KMS-11 (cell line): Measurements from ENCODE around the gene CTCF.

ENCODE experiments used
- H2AFZ ChIP-seq: fragments of 200-600 bp; sonication (generic); 2 replicates; pipeline ENCODE4 v1.6.1; 2016; ENCODE audit warnings: antibody characterized with exemption, mixed run types, low read depth
- H3K27ac ChIP-seq: fragments of 200-600 bp; sonication (generic); 2 replicates; pipeline ENCODE4 v1.6.1; 2016; ENCODE audit warnings: mild to moderate bottlenecking, mixed run types
- H3K27me3 ChIP-seq: fragments of 200-600 bp; sonication (generic); 2 replicates; pipeline ENCODE4 v1.6.1; 2017; ENCODE audit warnings: mild to moderate bottlenecking, low read depth, mixed run types, moderate library complexity; ENCODE audit not compliant: insufficient read depth
- H3K36me3 ChIP-seq: fragments of 200-600 bp; sonication (generic); 2 replicates; pipeline ENCODE4 v1.6.1; 2017; ENCODE audit warnings: mild to moderate bottlenecking, mixed run types; ENCODE audit not compliant: insufficient read depth
- H3K4me1 ChIP-seq: fragments of 200-600 bp; sonication (generic); 2 replicates; pipeline ENCODE4 v1.6.1; 2016; ENCODE audit warnings: mild to moderate bottlenecking, low read depth, mixed run types; ENCODE audit not compliant: poor library complexity, severe bottlenecking
- H3K4me2 ChIP-seq: fragments of 200-600 bp; sonication (generic); 2 replicates; pipeline ENCODE4 v1.7.0; 2016; ENCODE audit warnings: mild to moderate bottlenecking, mixed run types
- H3K4me3 ChIP-seq: fragments of 200-600 bp; sonication (generic); IDR thresholded peaks from 2 replicates; pipeline ENCODE4 v1.6.1; 2017; ENCODE audit warnings: low read depth, low read length, mixed read lengths; ENCODE audit not compliant: insufficient read depth
- H3K79me2 ChIP-seq: fragments of 200-600 bp; sonication (generic); 2 replicates; pipeline ENCODE4 v1.6.1; 2016; ENCODE audit warnings: low read depth, mixed run types; ENCODE audit not compliant: insufficient read depth
- H3K9ac ChIP-seq: fragments of 200-600 bp; sonication (generic); 2 replicates; pipeline ENCODE4 v1.6.1; 2016; ENCODE audit warnings: mild to moderate bottlenecking, mixed run types
- H4K20me1 ChIP-seq: fragments of 200-600 bp; sonication (generic); 2 replicates; pipeline ENCODE4 v1.6.1; 2016; ENCODE audit warnings: mild to moderate bottlenecking, mixed run types; ENCODE audit not compliant: insufficient read depth
- CTCF ChIP-seq: fragments of 200-600 bp; sonication (generic); conservative IDR thresholded peaks from 2 replicates; pipeline ENCODE4 v1.6.1; 2017; ENCODE audit warnings: low read depth, mild to moderate bottlenecking, antibody characterized with exemption, low read length, moderate library complexity, mixed read lengths

CTCF gene

GRCh38 chr16:67558859-67559258 is 3.5 kb upstream of the CTCF start:
- Histone ChIP-seq H3K27me3 (no peaks in the 10 kb centered on the region), H3K4me3 (no peak overlapping the region), H3K36me3 (no peaks in the 10 kb centered on the region), H3K9ac (no peak overlapping the region), H4K20me1 (no peaks in the 10 kb centered on the region), H3K27ac (no peak overlapping the region), H3K4me2 (no peak overlapping the region), H3K79me2 (peaks cover 6% of the 10 kb centered on the region), H2AFZ (no peak overlapping the region), H3K4me1 (peaks cover 12% of the 10 kb centered on the region)
- no peak for TF ChIP-seq CTCF

GRCh38 chr16:67560827-67561342 is 1.4 kb upstream of the CTCF start:
- H3K4me2 ChIP-seq = peak overlapping the region; percentile 88
- H3K4me1 ChIP-seq = peaks cover 26% of the 10 kb centered on the region
- H3K4me3 ChIP-seq = no peak overlapping the region
- peak overlapping the region; percentile 99; the same call in 1 of the 2 replicates for H3K27ac ChIP-seq
- no peaks in the 10 kb centered on the region for H3K27me3 ChIP-seq
- H3K79me2 ChIP-seq = peaks cover 26% of the 10 kb centered on the region
- no peaks in the 10 kb centered on the region for H3K36me3 ChIP-seq
- H3K9ac ChIP-seq = peak overlapping the region; percentile 98; the same call in 1 of the 2 replicates
- TF ChIP-seq CTCF = no peak
- peak overlapping the region; percentile 56; the same call in 1 of the 2 replicates for H2AFZ ChIP-seq
- H4K20me1 ChIP-seq = no peaks in the 10 kb centered on the region

GRCh38 chr16:67561501-67561823 is 864 bp upstream of the CTCF start:
- peak overlapping the region; percentile 56; the same call in 1 of the 2 replicates for H2AFZ ChIP-seq
- peak overlapping the region; percentile 99 for H3K27ac ChIP-seq
- peaks cover 30% of the 10 kb centered on the region for H3K4me1 ChIP-seq
- no peaks in the 10 kb centered on the region for H4K20me1 ChIP-seq
- H3K27me3 ChIP-seq = no peaks in the 10 kb centered on the region
- no peak overlapping the region for H3K4me3 ChIP-seq
- H3K9ac ChIP-seq = peak overlapping the region; percentile 98; the same call in 1 of the 2 replicates
- H3K79me2 ChIP-seq = peaks cover 32% of the 10 kb centered on the region
- no peaks in the 10 kb centered on the region for H3K36me3 ChIP-seq
- H3K4me2 ChIP-seq = peak overlapping the region; percentile 88
- no peak for TF ChIP-seq CTCF

GRCh38 chr16:67561824-67562525 is 351 bp upstream of the CTCF start:
- no peaks in the 10 kb centered on the region for H3K27me3 ChIP-seq
- no peak overlapping the region for H3K4me3 ChIP-seq
- no peak for TF ChIP-seq CTCF
- H3K4me1 ChIP-seq = peaks cover 30% of the 10 kb centered on the region
- H2AFZ ChIP-seq = peak overlapping the region; percentile 56; the same call in 1 of the 2 replicates
- peaks cover 1% of the 10 kb centered on the region; the same call in 1 of the 2 replicates for H4K20me1 ChIP-seq
- H3K79me2 ChIP-seq = peaks cover 37% of the 10 kb centered on the region
- H3K36me3 ChIP-seq = no peaks in the 10 kb centered on the region
- peak overlapping the region; percentile 99 for H3K27ac ChIP-seq
- H3K4me2 ChIP-seq = peak overlapping the region; percentile 88
- peak overlapping the region; percentile 98 for H3K9ac ChIP-seq
